ENCODE data around the gene MCRIP1. TPM values are rescaled to one million over a fixed set of nuclear protein-coding genes. Genes with fewer than 3 reads are reported as not detected.

Gene MCRIP1
- total and polyA plus RNA-seq, 2 of the 4 experiments (the other 2 are of a cell fraction): 56.5 to 164 TPM

DNA sequence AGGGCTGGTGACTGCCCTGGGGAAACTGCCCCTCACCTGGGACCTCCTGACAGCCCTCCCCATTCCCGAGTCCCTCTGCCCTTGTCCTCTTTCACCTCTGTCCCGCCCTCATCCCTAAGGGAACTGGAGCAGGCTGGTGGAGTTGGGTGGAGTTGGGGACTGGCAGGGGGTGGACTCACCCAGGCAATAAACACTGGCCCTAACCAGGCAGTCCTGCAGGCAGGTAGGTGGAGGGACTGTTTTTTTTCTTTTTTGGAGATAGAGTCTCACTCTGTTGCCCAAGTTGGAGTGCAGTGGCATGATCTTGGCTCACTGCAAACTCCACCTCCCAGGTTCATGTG, 17.5 kb downstream of the MCRIP1 start:
- H3K36me3 ChIP-seq (ENCODE audit: control insufficient read depth, insufficient read depth, low read length): no peaks in the 10 kb centered on the region
- H2BK5ac ChIP-seq (ENCODE audit: low read depth, low read length, poor library complexity, severe bottlenecking): no peak overlapping the region
- POLR2A ChIA-PET (ENCODE audit: unreplicated experiment): no interaction called here
- peaks cover 9% of the 10 kb centered on the region; the same call in 1 of the 2 replicates for H3K4me1 ChIP-seq (ENCODE audit: control insufficient read depth, insufficient read depth, low read length)
- H3K27me3 ChIP-seq (ENCODE audit: control insufficient read depth, insufficient read depth, low read length): peaks cover 10% of the 10 kb centered on the region; the same call in 1 of the 2 replicates
- no peaks in the 10 kb centered on the region for H3K79me1 ChIP-seq (ENCODE audit: low read depth in 1 of 2, low read length in 2 of 2)
- no peak overlapping the region for H3K56ac ChIP-seq (ENCODE audit: extremely low read depth, insufficient read depth, low read length)
- no peak for ATAC-seq (ENCODE audit: low read depth)
- no peaks in the 10 kb centered on the region; the same call in 1 of the 2 replicates for H4K20me1 ChIP-seq (ENCODE audit: insufficient read depth, low read length)
- peaks cover 10% of the 10 kb centered on the region; the same call in 1 of the 2 replicates for H3K9me1 ChIP-seq (ENCODE audit: insufficient read depth, low read length)
- no peak for DNase-seq
- no peak overlapping the region for H4K8ac ChIP-seq (ENCODE audit: low read depth in 2 of 2, low read length in 2 of 2)
- peak overlapping the region; percentile 50 for H3K4ac ChIP-seq (ENCODE audit: low read depth, low read length)
- H3K23ac ChIP-seq (ENCODE audit: low read depth, low read length): no peak overlapping the region
- no peak overlapping the region for H2BK20ac ChIP-seq (ENCODE audit: low read depth, low read length)
- no peak for TF ChIP-seq MXI1 (IDR thresholded peaks at IDR 0.05; ENCODE audit: borderline replicate concordance, low read depth, low read length)
- no peak for TF ChIP-seq RFX5 (IDR thresholded peaks at IDR 0.05; ENCODE audit: low read depth, low read length)
- TF ChIP-seq FOS (IDR thresholded peaks at IDR 0.05; ENCODE audit: low read depth, low read length): no peak
- no peak for TF ChIP-seq CHD1 (IDR thresholded peaks at IDR 0.05; ENCODE audit: low read depth, low read length)
- TF ChIP-seq, protein P1, sequence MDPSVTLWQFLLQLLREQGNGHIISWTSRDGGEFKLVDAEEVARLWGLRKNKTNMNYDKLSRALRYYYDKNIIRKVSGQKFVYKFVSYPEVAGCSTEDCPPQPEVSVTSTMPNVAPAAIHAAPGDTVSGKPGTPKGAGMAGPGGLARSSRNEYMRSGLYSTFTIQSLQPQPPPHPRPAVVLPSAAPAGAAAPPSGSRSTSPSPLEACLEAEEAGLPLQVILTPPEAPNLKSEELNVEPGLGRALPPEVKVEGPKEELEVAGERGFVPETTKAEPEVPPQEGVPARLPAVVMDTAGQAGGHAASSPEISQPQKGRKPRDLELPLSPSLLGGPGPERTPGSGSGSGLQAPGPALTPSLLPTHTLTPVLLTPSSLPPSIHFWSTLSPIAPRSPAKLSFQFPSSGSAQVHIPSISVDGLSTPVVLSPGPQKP (IDR thresholded peaks at IDR 0.05; ENCODE audit: borderline replicate concordance, low read depth, low read length): no peak
- no peak for TF ChIP-seq RAD21 (IDR thresholded peaks at IDR 0.05; ENCODE audit: low read length)
- TF ChIP-seq NFE2L2 (IDR thresholded peaks at IDR 0.05; ENCODE audit: low read depth, low read length): no peak
- TF ChIP-seq BHLHE40 (IDR thresholded peaks at IDR 0.05; ENCODE audit: low read depth, low read length): no peak
- no peak for TF ChIP-seq SMC3 (IDR thresholded peaks at IDR 0.05; ENCODE audit: low read depth, low read length)
- no peak for TF ChIP-seq RCOR1 (IDR thresholded peaks at IDR 0.05; ENCODE audit: insufficient replicate concordance, low read length)
- TF ChIP-seq, protein P2, sequence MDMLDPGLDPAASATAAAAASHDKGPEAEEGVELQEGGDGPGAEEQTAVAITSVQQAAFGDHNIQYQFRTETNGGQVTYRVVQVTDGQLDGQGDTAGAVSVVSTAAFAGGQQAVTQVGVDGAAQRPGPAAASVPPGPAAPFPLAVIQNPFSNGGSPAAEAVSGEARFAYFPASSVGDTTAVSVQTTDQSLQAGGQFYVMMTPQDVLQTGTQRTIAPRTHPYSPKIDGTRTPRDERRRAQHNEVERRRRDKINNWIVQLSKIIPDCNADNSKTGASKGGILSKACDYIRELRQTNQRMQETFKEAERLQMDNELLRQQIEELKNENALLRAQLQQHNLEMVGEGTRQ (IDR thresholded peaks at IDR 0.05; ENCODE audit: low read depth, low read length): no peak
- no peak for TF ChIP-seq MAFK (IDR thresholded peaks at IDR 0.05; ENCODE audit: low read depth, low read length)
- no peak for TF ChIP-seq MAZ (IDR thresholded peaks at IDR 0.05; ENCODE audit: borderline replicate concordance, low read depth, low read length)
- no peak for TF ChIP-seq POLR2A (IDR thresholded peaks at IDR 0.05; ENCODE audit: low read depth, low read length)
- no peak for TF ChIP-seq CEBPB (IDR thresholded peaks at IDR 0.05; ENCODE audit: low read depth, low read length)
- TF ChIP-seq, protein P3, sequence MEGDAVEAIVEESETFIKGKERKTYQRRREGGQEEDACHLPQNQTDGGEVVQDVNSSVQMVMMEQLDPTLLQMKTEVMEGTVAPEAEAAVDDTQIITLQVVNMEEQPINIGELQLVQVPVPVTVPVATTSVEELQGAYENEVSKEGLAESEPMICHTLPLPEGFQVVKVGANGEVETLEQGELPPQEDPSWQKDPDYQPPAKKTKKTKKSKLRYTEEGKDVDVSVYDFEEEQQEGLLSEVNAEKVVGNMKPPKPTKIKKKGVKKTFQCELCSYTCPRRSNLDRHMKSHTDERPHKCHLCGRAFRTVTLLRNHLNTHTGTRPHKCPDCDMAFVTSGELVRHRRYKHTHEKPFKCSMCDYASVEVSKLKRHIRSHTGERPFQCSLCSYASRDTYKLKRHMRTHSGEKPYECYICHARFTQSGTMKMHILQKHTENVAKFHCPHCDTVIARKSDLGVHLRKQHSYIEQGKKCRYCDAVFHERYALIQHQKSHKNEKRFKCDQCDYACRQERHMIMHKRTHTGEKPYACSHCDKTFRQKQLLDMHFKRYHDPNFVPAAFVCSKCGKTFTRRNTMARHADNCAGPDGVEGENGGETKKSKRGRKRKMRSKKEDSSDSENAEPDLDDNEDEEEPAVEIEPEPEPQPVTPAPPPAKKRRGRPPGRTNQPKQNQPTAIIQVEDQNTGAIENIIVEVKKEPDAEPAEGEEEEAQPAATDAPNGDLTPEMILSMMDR (conservative IDR thresholded peaks at IDR 0.05; ENCODE audit: low read depth, low read length): no peak
- in situ Hi-C loops (cut with MboI; ENCODE audit: low sequenced_read_pairs): no loop called here
- H3K9me3 ChIP-seq (ENCODE audit: control insufficient read depth, insufficient read depth, low read length): no peaks in the 10 kb centered on the region
- H2AFZ ChIP-seq (replicated peaks; ENCODE audit: low read length, poor library complexity): no peak overlapping the region
- H2AK9ac ChIP-seq (replicated peaks; ENCODE audit: low read depth, low read length, poor library complexity): no peak overlapping the region
- H3K9ac ChIP-seq (ENCODE audit: low read depth, low read length): no peak overlapping the region
- dilution Hi-C loops (cut with HindIII; ENCODE audit: low sequenced_read_pairs, unreplicated experiment): no loop called here
- H4K5ac ChIP-seq (ENCODE audit: low read depth, low read length): no peak overlapping the region
- H2AK5ac ChIP-seq (ENCODE audit: low read depth, low read length): peak overlapping the region; percentile 15; the same call in 1 of the 2 replicates
- WGBS, 2 experiments (ENCODE audit: extremely low coverage in 2 of 2, insufficient read length in 1 of 2): no CpG with 5 or more reads among the region's 2 CpGs
- CTCF ChIA-PET: no interaction called here
- no peak overlapping the region for H3K18ac ChIP-seq (ENCODE audit: low read depth, low read length)
- no peak overlapping the region for H3K27ac ChIP-seq (ENCODE audit: insufficient read depth, low read length)
- no peak overlapping the region for H3K14ac ChIP-seq (replicated peaks; ENCODE audit: low read depth, low read length)
- no peak overlapping the region for H3K4me2 ChIP-seq (ENCODE audit: low read depth, low read length)
- no peak overlapping the region; the same call in 2 of the 3 replicates for H2BK15ac ChIP-seq (ENCODE audit: low read depth, low read length)
- H3K4me3 ChIP-seq (ENCODE audit: insufficient read depth, low read depth, low read length): no peak overlapping the region
- intact Hi-C loops (cut with micrococcal nuclease): no loop called here
- BruUV-seq (replicated peaks): no TSS peak
- H4K91ac ChIP-seq (ENCODE audit: insufficient read depth, low read depth, low read length): no peak overlapping the region
- 0 out of 2 replicates have a peak overlapping the region, but pooled peaks have one; percentile 8 for H2BK120ac ChIP-seq (ENCODE audit: low read depth, low read length)
